Naive thymus-derived CD8-positive, alpha-beta T cell (primary cell): ENCODE data around the gene FRMPD3. TPM values are rescaled to one million over a fixed set of nuclear protein-coding genes. Genes with fewer than 3 reads are reported as not detected.

ENCODE experiments used
- ATAC-seq, 2 donors: fragments of 150-1000 bp; cut with Tn5 transposase in 1 of 2; sonication (Bioruptor Pico), chemical (Tn5 transposase) in 1 of 2; 1 replicate in 1 of 2; 2 replicates in 1 of 2; pipeline ENCODE4 v1.10.0; 2021; ENCODE audit warnings: mild to moderate bottlenecking in 2 of 2, moderate library complexity in 2 of 2
- POLR2A ChIA-PET: fragments of 350-600 bp; sonication (Branson Sonifier 250); formaldehyde crosslinking; loops from one replicate; lab custom pipeline; 2021; ENCODE audit warnings: antibody characterized with exemption; lab: Charles Lee
- DNase-seq, 10 donors: peaks; one replicate each; pipeline versions ENCODE4 v3.0.0 to v3.0.0-alpha.2; 2020 to 2022
- H3K27ac Mint-ChIP-seq, 10 donors: one replicate each; pipeline ENCODE4 v1.8.0; 2020 to 2022; ENCODE audit warnings: mild to moderate bottlenecking in 10 of 10, mixed read lengths in 10 of 10, moderate library complexity in 4 of 10, inconsistent platforms in 1 of 10
- H3K27me3 Mint-ChIP-seq, 5 donors: one replicate each; pipeline ENCODE4 v1.8.0; 2021 to 2022; ENCODE audit warnings: mixed read lengths in 5 of 5
- H3K36me3 Mint-ChIP-seq, 3 donors: one replicate each; pipeline ENCODE4 v1.8.0; 2020 to 2022; ENCODE audit warnings: mixed read lengths in 3 of 3, mild to moderate bottlenecking in 2 of 3, inconsistent platforms in 1 of 3
- H3K4me1 Mint-ChIP-seq, 4 donors: one replicate each; pipeline ENCODE4 v1.8.0; 2021 to 2022; ENCODE audit warnings: mixed read lengths in 4 of 4
- H3K4me3 Mint-ChIP-seq, 10 donors: one replicate each; pipeline ENCODE4 v1.8.0; 2020 to 2022; ENCODE audit warnings: mild to moderate bottlenecking in 10 of 10, mixed read lengths in 10 of 10, moderate library complexity in 6 of 10, inconsistent platforms in 1 of 10
- H3K9me3 Mint-ChIP-seq, 9 donors: one replicate each; pipeline ENCODE4 v1.8.0; 2020 to 2022; ENCODE audit warnings: mixed read lengths in 9 of 9, mild to moderate bottlenecking in 3 of 9, inconsistent platforms in 1 of 9, moderate library complexity in 1 of 9
- polyA plus RNA-seq, 3 donors: library from polyadenylated mRNA; unstranded; fragments of 300-500 nt; fragmentation: Illumina TruSeq; gene quantifications; one replicate each; pipeline ENCODE4 v1.2.3, GENCODE V29; 2021
- total RNA-seq, 8 experiments: library from RNA in 2 of 8; stranded (reverse) in 2 of 8; gene quantifications; one replicate each; pipeline ENCODE4 v1.2.3 and lab custom pipeline; 2021 to 2026

Gene FRMPD3
- total RNA-seq (under 1 TPM; 0.11 to 0.13 TPM), polyA plus RNA-seq (under 1 TPM in 1 of 3 donors, not detected in 2; 0.10 TPM), total RNA-seq (lab: John Stamatoyannopoulos, UW) (0 to 0.17 (median 0) reads per million in 6 experiments)

DNA sequence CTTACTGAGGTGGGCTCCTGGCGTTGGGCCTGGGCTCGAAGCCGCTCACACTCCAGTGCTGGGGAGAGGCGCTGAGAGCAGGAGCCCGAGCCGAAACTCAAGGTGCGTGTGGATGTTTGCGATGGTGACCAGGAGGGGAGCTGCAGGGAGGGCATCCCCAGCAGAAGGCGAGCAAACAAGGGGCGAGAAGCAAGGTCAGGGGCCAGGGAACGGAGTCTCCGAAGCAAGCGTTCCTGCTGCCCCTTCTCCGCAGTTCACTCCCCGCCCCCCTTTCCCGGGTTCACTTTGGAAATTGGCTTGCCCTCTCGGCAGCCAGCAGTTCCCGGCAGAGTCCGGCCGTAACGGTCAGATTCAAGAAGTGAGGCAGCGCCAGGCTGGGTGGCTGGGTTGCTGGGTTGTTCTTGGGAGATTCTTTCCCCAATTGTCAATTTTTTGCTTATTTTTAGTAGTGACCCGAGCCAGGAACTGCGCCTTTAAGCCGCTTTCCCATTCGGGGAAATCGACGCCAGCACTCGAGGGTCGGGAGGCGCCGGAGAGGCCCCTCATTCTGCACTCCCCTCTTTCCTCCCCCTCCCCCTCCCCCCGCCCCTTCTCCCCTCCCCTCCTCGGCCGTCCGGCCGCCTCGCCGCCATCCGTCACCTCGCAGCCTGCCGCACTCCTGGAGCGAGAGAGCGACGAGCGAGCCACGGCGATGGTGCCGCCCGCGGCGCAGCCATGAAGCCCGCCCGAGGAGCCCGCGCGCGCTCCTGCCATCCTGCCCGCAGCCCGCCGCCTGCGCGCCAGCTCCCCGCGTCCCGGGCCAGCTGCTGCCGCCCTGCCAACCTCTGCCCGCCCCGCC, at the start of gene FRMPD3:
TSS of gene FRMPD3 (plus strand) at position 655 of the 838 bp plus-strand sequence. CDS start 76,937 bp downstream, outside the sequence.
- peak within 1 kb of the TSS; percentile 48 to 88 (median 74) for H3K4me3 Mint-ChIP-seq
- DNase-seq = peak in 1 of 10 donors; percentile 9
- H3K27me3 Mint-ChIP-seq = peaks cover 9 to 78% (median 45%) of the 10 kb centered on the region in 5 donors
- POLR2A ChIA-PET = no interaction called here
- peaks cover 0 to 4% (median 0%) of the 10 kb centered on the region in 9 donors for H3K9me3 Mint-ChIP-seq
- peak within 1 kb of the TSS in 3 of 10 donors; percentile 33 to 90 (median 70) for H3K27ac Mint-ChIP-seq
- peaks cover 9 to 27% (median 18%) of the 10 kb centered on the region in 4 donors for H3K4me1 Mint-ChIP-seq
- H3K36me3 Mint-ChIP-seq = peaks cover 0 to 2% (median 0%) of the 10 kb centered on the region in 3 donors
- ATAC-seq = peak in 1 of 2 donors; percentile 45

- no peak overlapping the region for H3K4me3 Mint-ChIP-seq
- POLR2A ChIA-PET = no interaction called here
- ATAC-seq (no peak), DNase-seq (no peak)
- H3K27me3 Mint-ChIP-seq = peaks cover 6 to 25% (median 12%) of the 10 kb centered on the region in 5 donors
- H3K4me1 Mint-ChIP-seq = no peaks in the 10 kb centered on the region
- H3K9me3 Mint-ChIP-seq = peaks cover 0 to 13% (median 2%) of the 10 kb centered on the region in 9 donors
- no peak overlapping the region for H3K27ac Mint-ChIP-seq
- H3K36me3 Mint-ChIP-seq = peaks cover 0 to 1% (median 0%) of the 10 kb centered on the region in 3 donors
These were observed 28.9 kb upstream of the FRMPD3 start for GRCh38 chrX:107420571-107420970.

DNA sequence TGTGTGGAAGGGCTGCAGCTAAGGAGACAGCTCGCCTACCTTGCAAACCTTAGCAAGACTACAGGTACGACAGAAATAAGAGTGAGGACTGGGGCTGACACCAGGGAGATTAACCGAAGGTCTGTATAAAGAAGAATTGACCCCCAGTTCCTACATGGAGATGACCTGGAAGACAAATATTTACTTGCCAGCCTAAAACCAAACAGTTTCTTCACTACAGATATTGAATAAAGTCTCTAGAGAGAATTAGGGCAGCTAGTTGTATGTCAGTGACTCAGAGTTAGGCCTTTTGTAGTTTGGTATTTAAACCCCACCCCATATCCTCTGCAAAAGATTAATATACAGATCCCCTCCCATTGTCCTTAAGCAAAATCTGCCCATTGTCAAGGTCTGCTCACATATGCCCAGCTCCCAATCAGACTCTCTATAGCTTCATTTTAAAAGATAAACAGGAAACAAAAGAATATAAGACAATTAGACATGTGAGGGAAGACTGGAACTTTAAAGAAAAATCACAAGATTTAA, 28.1 kb upstream of the FRMPD3 start:
- ATAC-seq = no peak
- peak overlapping the region in 1 of 10 donors; percentile 65 for H3K27ac Mint-ChIP-seq

GRCh38 chrX:107429090-107429489, 20.4 kb upstream of the FRMPD3 start:
- no peak overlapping the region for H3K4me3 Mint-ChIP-seq
- H3K27me3 Mint-ChIP-seq = peaks cover 0 to 12% (median 0%) of the 10 kb centered on the region in 5 donors
- no peak for ATAC-seq
- H3K9me3 Mint-ChIP-seq = peaks cover 0 to 20% (median 4%) of the 10 kb centered on the region in 9 donors
- no peaks in the 10 kb centered on the region for H3K4me1 Mint-ChIP-seq
- DNase-seq = peak in 2 of 10 donors; percentile 6 to 14
- POLR2A ChIA-PET = no interaction called here
- H3K36me3 Mint-ChIP-seq = peaks cover 0 to 1% (median 0%) of the 10 kb centered on the region in 3 donors
- no peak overlapping the region for H3K27ac Mint-ChIP-seq

More for the DNA sequence above, 28.1 kb upstream of the FRMPD3 start:
- Mint-ChIP-seq H3K27me3 (peaks cover 6 to 27% (median 10%) of the 10 kb centered on the region in 5 donors), H3K36me3 (peaks cover 0 to 1% (median 0%) of the 10 kb centered on the region in 3 donors), H3K4me1 (no peaks in the 10 kb centered on the region), H3K9me3 (peaks cover 0 to 22% (median 4%) of the 10 kb centered on the region in 9 donors), H3K4me3 (no peak overlapping the region)
- DNase-seq = no peak
- POLR2A ChIA-PET = no interaction called here

GRCh38 chrX:107440187-107440586, 9.3 kb upstream of the FRMPD3 start:
- Mint-ChIP-seq H3K4me1 (peaks cover 0 to 9% (median 0%) of the 10 kb centered on the region in 4 donors), H3K9me3 (no peaks in the 10 kb centered on the region), H3K27me3 (peaks cover 4 to 25% (median 9%) of the 10 kb centered on the region in 5 donors), H3K27ac (no peak overlapping the region), H3K4me3 (no peak overlapping the region), H3K36me3 (no peaks in the 10 kb centered on the region)
- POLR2A ChIA-PET = no interaction called here
- ATAC-seq (no peak), DNase-seq (no peak)

GRCh38 chrX:107440692-107441091, 8.8 kb upstream of the FRMPD3 start:
- no peaks in the 10 kb centered on the region for H3K36me3 Mint-ChIP-seq
- no peak overlapping the region for H3K4me3 Mint-ChIP-seq
- DNase-seq (no peak), ATAC-seq (no peak)
- H3K9me3 Mint-ChIP-seq = no peaks in the 10 kb centered on the region
- POLR2A ChIA-PET = no interaction called here
- H3K4me1 Mint-ChIP-seq = peaks cover 0 to 9% (median 0%) of the 10 kb centered on the region in 4 donors
- H3K27me3 Mint-ChIP-seq = peaks cover 5 to 31% (median 11%) of the 10 kb centered on the region in 5 donors
- H3K27ac Mint-ChIP-seq = no peak overlapping the region

- ATAC-seq (no peak), DNase-seq (no peak)
- POLR2A ChIA-PET = no interaction called here
- Mint-ChIP-seq H3K4me3 (no peak overlapping the region), H3K27me3 (peaks cover 3 to 47% (median 19%) of the 10 kb centered on the region in 5 donors), H3K27ac (no peak overlapping the region), H3K4me1 (peaks cover 0 to 9% (median 0%) of the 10 kb centered on the region in 4 donors), H3K9me3 (no peaks in the 10 kb centered on the region), H3K36me3 (no peaks in the 10 kb centered on the region)
These were observed 6.4 kb upstream of the FRMPD3 start for GRCh38 chrX:107442914-107443527.

GRCh38 chrX:107445146-107445545, 4.3 kb upstream of the FRMPD3 start:
- H3K9me3 Mint-ChIP-seq = peaks cover 0 to 2% (median 0%) of the 10 kb centered on the region in 9 donors
- no peaks in the 10 kb centered on the region for H3K36me3 Mint-ChIP-seq
- H3K4me3 Mint-ChIP-seq = no peak overlapping the region
- H3K4me1 Mint-ChIP-seq = peaks cover 0 to 14% (median 6%) of the 10 kb centered on the region in 4 donors
- POLR2A ChIA-PET = no interaction called here
- ATAC-seq (no peak), DNase-seq (no peak)
- H3K27me3 Mint-ChIP-seq = peaks cover 3 to 53% (median 26%) of the 10 kb centered on the region in 5 donors
- H3K27ac Mint-ChIP-seq = no peak overlapping the region

DNA sequence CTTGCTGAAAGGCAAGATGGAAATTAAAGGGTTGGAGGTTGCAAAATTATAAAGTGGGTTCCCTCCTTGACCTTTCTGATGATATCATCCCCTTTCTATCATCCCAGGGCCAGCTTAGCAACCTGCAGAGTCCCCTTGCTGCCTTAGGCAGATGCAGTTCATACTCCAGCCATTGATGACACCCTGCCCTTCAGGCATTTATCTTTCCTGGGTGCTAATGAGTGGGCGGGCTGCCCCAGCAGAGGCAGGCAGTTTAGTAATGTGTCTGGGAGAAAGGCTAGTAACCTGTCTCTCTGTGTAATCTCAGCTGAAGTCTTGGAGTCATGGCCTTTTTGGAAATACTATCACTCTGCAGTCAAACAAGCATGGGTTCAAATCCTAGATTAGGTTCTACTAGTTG, 3.8 kb upstream of the FRMPD3 start:
- Mint-ChIP-seq H3K36me3 (peaks cover 0 to 1% (median 0%) of the 10 kb centered on the region in 3 donors), H3K27me3 (peaks cover 3 to 58% (median 30%) of the 10 kb centered on the region in 5 donors), H3K4me1 (peaks cover 2 to 14% (median 10%) of the 10 kb centered on the region in 4 donors), H3K9me3 (peaks cover 0 to 3% (median 0%) of the 10 kb centered on the region in 9 donors), H3K4me3 (no peak overlapping the region), H3K27ac (no peak overlapping the region)
- ATAC-seq (no peak), DNase-seq (no peak)
- POLR2A ChIA-PET = no interaction called here

GRCh38 chrX:107447642-107448041, 1.8 kb upstream of the FRMPD3 start:
- Mint-ChIP-seq H3K4me1 (peaks cover 9 to 27% (median 18%) of the 10 kb centered on the region in 4 donors), H3K9me3 (peaks cover 0 to 4% (median 0%) of the 10 kb centered on the region in 9 donors), H3K27me3 (peaks cover 9 to 78% (median 42%) of the 10 kb centered on the region in 5 donors), H3K27ac (no peak overlapping the region), H3K36me3 (peaks cover 0 to 2% (median 0%) of the 10 kb centered on the region in 3 donors), H3K4me3 (no peak overlapping the region)
- ATAC-seq (no peak), DNase-seq (no peak)
- POLR2A ChIA-PET = no interaction called here

- H3K4me3 Mint-ChIP-seq = peak overlapping the region; percentile 48 to 83 (median 72)
- DNase-seq (no peak), ATAC-seq (peak in 1 of 2 donors; percentile 12)
- H3K36me3 Mint-ChIP-seq = peaks cover 0 to 2% (median 0%) of the 10 kb centered on the region in 3 donors
- peaks cover 9 to 83% (median 45%) of the 10 kb centered on the region in 5 donors for H3K27me3 Mint-ChIP-seq
- H3K9me3 Mint-ChIP-seq = peaks cover 0 to 4% (median 0%) of the 10 kb centered on the region in 9 donors
- POLR2A ChIA-PET = no interaction called here
- peaks cover 9 to 27% (median 18%) of the 10 kb centered on the region in 4 donors for H3K4me1 Mint-ChIP-seq
- peak overlapping the region in 2 of 10 donors; percentile 31 to 33 for H3K27ac Mint-ChIP-seq
These were observed 841 bp upstream of the FRMPD3 start for GRCh38 chrX:107448625-107448997.

- H3K27ac Mint-ChIP-seq = peak overlapping the region in 3 of 10 donors; percentile 25 to 90 (median 70)
- ATAC-seq = peak in 1 of 2 donors; percentile 32
- POLR2A ChIA-PET = no interaction called here
- peaks cover 0 to 2% (median 0%) of the 10 kb centered on the region in 3 donors for H3K36me3 Mint-ChIP-seq
- H3K4me1 Mint-ChIP-seq = peaks cover 9 to 24% (median 17%) of the 10 kb centered on the region in 4 donors
- peak overlapping the region in 9 of 10 donors; percentile 54 to 88 (median 73) for H3K4me3 Mint-ChIP-seq
- peak in 2 of 10 donors; percentile 21 to 37 for DNase-seq
- peaks cover 6 to 60% (median 30%) of the 10 kb centered on the region in 5 donors for H3K27me3 Mint-ChIP-seq
- peaks cover 0 to 4% (median 0%) of the 10 kb centered on the region in 9 donors for H3K9me3 Mint-ChIP-seq
These were observed 1.5 kb downstream of the FRMPD3 start for GRCh38 chrX:107450823-107451509.
